IMR-90 (cell line): ENCODE results near the gene DCTN5. TPM values are rescaled to one million over a fixed set of nuclear protein-coding genes. Genes with fewer than 3 reads are reported as not detected.
"Not testable (repeated sequence)": the region's sequence is repeated elsewhere in the genome, so short reads cannot be mapped to it uniquely, and the experiment has no call there.

Source experiments
- ATAC-seq: fragments of 200-7000 bp; cut with Tn5 transposase; 2 replicates; pipeline ENCODE4 v1.9.1; 2020; ENCODE audit warnings: low read depth, mild to moderate bottlenecking, moderate library complexity
- BruUV-seq: library from RNA; stranded (reverse); fragments of 400-500 nt; replicated peaks from 2 replicates; lab custom pipeline; 2021; lab: Mats Ljungman, UMichigan
- CTCF ChIA-PET: fragments of 300-600 bp; formaldehyde crosslinking; extraction: SDS; loops from one replicate; lab custom pipeline; 2021; ENCODE audit warnings: antibody characterized with exemption; lab: Yijun Ruan, JAX
- POLR2A ChIA-PET: fragments of 300-600 bp; sonication (Branson Sonifier 250); formaldehyde crosslinking; loops from one replicate; lab custom pipeline; 2022; ENCODE audit warnings: antibody characterized with exemption; ENCODE audit not compliant: unreplicated experiment; lab: Charles Lee
- DNase-seq: peaks from one replicate; pipeline ENCODE4 v3.0.0; 2013
- H2AFZ ChIP-seq: replicated peaks from 2 replicates; pipeline ENCODE3; 2013; ENCODE audit warnings: low read length, mild to moderate bottlenecking; ENCODE audit not compliant: poor library complexity
- H2AK5ac ChIP-seq: 2 replicates; pipeline ENCODE4 v1.6.1; 2013; ENCODE audit warnings: low read depth, low read length, inconsistent platforms
- H2AK9ac ChIP-seq: replicated peaks from 2 replicates; pipeline ENCODE3; 2013; ENCODE audit warnings: mild to moderate bottlenecking, low read depth, low read length, moderate library complexity; ENCODE audit not compliant: poor library complexity
- H2BK120ac ChIP-seq: 2 replicates; pipeline ENCODE4 v1.6.1; 2013; ENCODE audit warnings: low read depth, low read length, inconsistent platforms
- H2BK15ac ChIP-seq: 3 replicates; pipeline ENCODE4 v1.6.1; 2013; ENCODE audit warnings: low read depth, low read length, inconsistent platforms
- H2BK20ac ChIP-seq: 2 replicates; pipeline ENCODE4 v1.6.1; 2013; ENCODE audit warnings: low read depth, mild to moderate bottlenecking, inconsistent platforms, low read length, moderate library complexity
- H2BK5ac ChIP-seq: 2 replicates; pipeline ENCODE4 v1.6.1; 2013; ENCODE audit warnings: mild to moderate bottlenecking, low read depth, low read length, inconsistent platforms; ENCODE audit not compliant: poor library complexity, severe bottlenecking
- H3K14ac ChIP-seq: replicated peaks from 2 replicates; pipeline ENCODE4 v1.6.1; 2013; ENCODE audit warnings: low read depth, low read length, inconsistent platforms
- H3K18ac ChIP-seq: 2 replicates; pipeline ENCODE4 v1.6.1; 2013; ENCODE audit warnings: low read depth, low read length, control low read depth
- H3K23ac ChIP-seq: 2 replicates; pipeline ENCODE4 v1.6.1; 2013; ENCODE audit warnings: low read depth, low read length, inconsistent platforms
- H3K27ac ChIP-seq: 2 replicates; pipeline ENCODE4 v1.5.1; 2013; ENCODE audit warnings: mild to moderate bottlenecking, control low read depth, low read length; ENCODE audit not compliant: insufficient read depth
- H3K27me3 ChIP-seq: 2 replicates; pipeline ENCODE4 v1.6.1; 2013; ENCODE audit warnings: low read length; ENCODE audit not compliant: control insufficient read depth, insufficient read depth
- H3K36me3 ChIP-seq: 2 replicates; pipeline ENCODE4 v1.6.1; 2013; ENCODE audit warnings: low read length, mixed read lengths; ENCODE audit not compliant: control insufficient read depth, insufficient read depth
- H3K4ac ChIP-seq: 2 replicates; pipeline ENCODE4 v1.6.1; 2013; ENCODE audit warnings: low read depth, low read length, inconsistent platforms
- H3K4me1 ChIP-seq: 2 replicates; pipeline ENCODE4 v1.6.1; 2013; ENCODE audit warnings: low read length, mixed read lengths; ENCODE audit not compliant: control insufficient read depth, insufficient read depth
- H3K4me2 ChIP-seq: 2 replicates; pipeline ENCODE4 v1.6.1; 2013; ENCODE audit warnings: low read depth, mild to moderate bottlenecking, control low read depth, low read length, moderate library complexity
- H3K4me3 ChIP-seq: 2 replicates; pipeline ENCODE4 v1.5.1; 2013; ENCODE audit warnings: low read depth, mild to moderate bottlenecking, control low read depth, low read length, moderate library complexity; ENCODE audit not compliant: insufficient read depth
- H3K56ac ChIP-seq: 2 replicates; pipeline ENCODE4 v1.6.1; 2013; ENCODE audit warnings: low read length, inconsistent platforms; ENCODE audit not compliant: insufficient read depth; ENCODE audit errors: extremely low read depth
- H3K79me1 ChIP-seq, 2 experiments: 2 replicates each; pipeline ENCODE4 v1.6.1; 2013; ENCODE audit warnings: low read length in 2 of 2, inconsistent platforms in 1 of 2, low read depth in 1 of 2
- H3K9ac ChIP-seq: 2 replicates; pipeline ENCODE4 v1.6.1; 2013; ENCODE audit warnings: low read depth, low read length, control low read depth
- H3K9me1 ChIP-seq: 2 replicates; pipeline ENCODE4 v1.6.1; 2013; ENCODE audit warnings: low read length, inconsistent platforms; ENCODE audit not compliant: insufficient read depth
- H3K9me3 ChIP-seq: 2 replicates; pipeline ENCODE4 v1.6.1; 2013; ENCODE audit warnings: low read length; ENCODE audit not compliant: control insufficient read depth, insufficient read depth
- H4K20me1 ChIP-seq: 2 replicates; pipeline ENCODE4 v1.6.1; 2013; ENCODE audit warnings: low read length, inconsistent platforms; ENCODE audit not compliant: insufficient read depth
- H4K5ac ChIP-seq: 2 replicates; pipeline ENCODE4 v1.6.1; 2013; ENCODE audit warnings: mild to moderate bottlenecking, low read depth, low read length, control low read depth
- H4K8ac ChIP-seq, 2 experiments: 2 replicates each; pipeline ENCODE4 v1.6.1; 2013; ENCODE audit warnings: low read depth in 2 of 2, low read length in 2 of 2, control low read depth in 1 of 2, inconsistent platforms in 1 of 2
- H4K91ac ChIP-seq: 2 replicates; pipeline ENCODE4 v1.6.1; 2013; ENCODE audit warnings: low read depth, low read length, inconsistent platforms; ENCODE audit not compliant: insufficient read depth
- CEBPB ChIP-seq: IDR thresholded peaks from 2 replicates; pipeline ENCODE4 v1.6.1; 2012; ENCODE audit warnings: low read depth, low read length, improper control_type of control experiment
- FOS ChIP-seq: fragments of 150-350 bp; IDR thresholded peaks from 2 replicates; pipeline ENCODE4 v1.6.1; 2016; ENCODE audit warnings: low read depth, low read length
- MAZ ChIP-seq: IDR thresholded peaks from 2 replicates; pipeline ENCODE4 v1.6.1; 2012; ENCODE audit warnings: low read depth, mild to moderate bottlenecking, low read length, improper control_type of control experiment, moderate library complexity, borderline replicate concordance
- NFE2L2 ChIP-seq: fragments of 150-350 bp; IDR thresholded peaks from 2 replicates; pipeline ENCODE4 v1.6.1; 2016; ENCODE audit warnings: low read depth, mild to moderate bottlenecking, low read length
- RAD21 ChIP-seq: IDR thresholded peaks from 2 replicates; pipeline ENCODE4 v1.6.1; 2012; ENCODE audit warnings: low read length, improper control_type of control experiment
- SMC3 ChIP-seq: fragments of 150-350 bp; IDR thresholded peaks from 2 replicates; pipeline ENCODE4 v1.6.1; 2016; ENCODE audit warnings: low read depth, mild to moderate bottlenecking, antibody characterized with exemption, low read length, moderate library complexity
- WGBS, 2 experiments: methylation state at CpG; one replicate each; pipeline versions ENCODE4 v1.1.5 to v1.1.7; 2013; ENCODE audit warnings: missing lambda C conversion rate in 2 of 2; ENCODE audit not compliant: insufficient read length in 1 of 2; ENCODE audit errors: extremely low coverage in 2 of 2; 5-methylcytosine and 5-hydroxymethylcytosine counted together
- dilution Hi-C: fragments of 300-500 bp; cut with HindIII; formaldehyde crosslinking; loops from one replicate; pipeline ENCODE4 v1.14.3; 2018; ENCODE audit warnings: low sequenced_read_pairs; ENCODE audit not compliant: unreplicated experiment
- in situ Hi-C: fragments of 300-500 bp; cut with MboI; formaldehyde crosslinking; loops from 3 replicates; pipeline ENCODE4 v1.14.3; 2019; ENCODE audit warnings: low sequenced_read_pairs, inconsistent platforms, mixed read lengths
- intact Hi-C: fragments of 100-400 bp; cut with micrococcal nuclease; formaldehyde crosslinking; loops from 2 replicates; pipeline ENCODE4 v1.10.0; 2022
- polyA plus RNA-seq, 3 experiments: library from polyadenylated mRNA; depleted of rRNA; stranded (reverse); fragments of >200 nt; gene quantifications; 2 replicates each; pipeline ENCODE4 v1.2.3, GENCODE V29; 2012; ENCODE audit warnings: low replicate concordance in 1 of 3
- total RNA-seq: library from RNA; depleted of rRNA; stranded (reverse); fragments of >200 nt; gene quantifications from 2 replicates; pipeline ENCODE4 v1.2.3, GENCODE V29; 2012
- TF ChIP-seq, protein P1 (sequence below): fragments of 150-350 bp; IDR thresholded peaks from 2 replicates; pipeline ENCODE4 v1.6.1; 2016; ENCODE audit warnings: low read depth, mild to moderate bottlenecking, low read length, moderate library complexity, borderline replicate concordance

The DCTN5 gene
- total and polyA plus RNA-seq, 2 of the 4 experiments (the other 2 are of a cell fraction) = 49.6 to 111 TPM

DNA sequence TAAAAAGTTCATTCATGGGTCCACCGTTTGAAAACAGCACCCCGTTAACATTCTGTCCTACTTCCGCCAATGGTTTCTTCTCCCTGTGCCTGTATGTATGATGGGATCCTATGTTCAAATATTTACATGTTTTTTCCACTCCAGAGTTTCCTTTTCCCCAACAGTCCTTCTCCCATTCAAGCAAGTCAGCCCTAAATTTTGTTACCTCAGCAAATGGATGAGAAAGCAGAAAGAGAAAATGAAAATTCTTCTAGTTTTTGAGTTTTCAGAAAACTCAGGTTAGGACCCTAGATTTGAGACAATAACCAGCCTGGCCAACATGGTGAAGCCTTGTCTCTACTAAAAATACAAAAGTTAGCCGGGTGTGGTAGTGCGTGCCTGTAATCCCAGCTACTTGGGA lies 75.2 kb downstream of the DCTN5 start:
- no peak overlapping the region for H2BK20ac ChIP-seq
- H3K18ac ChIP-seq = no peak overlapping the region
- no peaks in the 10 kb centered on the region for H3K9me1 ChIP-seq
- H2BK15ac ChIP-seq = no peak overlapping the region
- no peak overlapping the region for H2AFZ ChIP-seq
- H3K56ac ChIP-seq = no peak overlapping the region
- H3K23ac ChIP-seq = no peak overlapping the region
- H3K4me1 ChIP-seq = no peaks in the 10 kb centered on the region
- no peak overlapping the region for H3K4ac ChIP-seq
- no peak overlapping the region for H2AK9ac ChIP-seq
- no peak overlapping the region for H4K5ac ChIP-seq
- H3K4me3 ChIP-seq = no peak overlapping the region
- no peaks in the 10 kb centered on the region for H4K20me1 ChIP-seq
- H2AK5ac ChIP-seq = no peak overlapping the region
- H3K27me3 ChIP-seq = peaks cover 21% of the 10 kb centered on the region
- no CpG with 5 or more reads among the region's 5 CpGs for WGBS, 2 experiments
- TF ChIP-seq FOS (no peak), CEBPB (no peak), SMC3 (no peak), NFE2L2 (no peak), RAD21 (no peak), MAZ (no peak)
- TF ChIP-seq, protein P1, sequence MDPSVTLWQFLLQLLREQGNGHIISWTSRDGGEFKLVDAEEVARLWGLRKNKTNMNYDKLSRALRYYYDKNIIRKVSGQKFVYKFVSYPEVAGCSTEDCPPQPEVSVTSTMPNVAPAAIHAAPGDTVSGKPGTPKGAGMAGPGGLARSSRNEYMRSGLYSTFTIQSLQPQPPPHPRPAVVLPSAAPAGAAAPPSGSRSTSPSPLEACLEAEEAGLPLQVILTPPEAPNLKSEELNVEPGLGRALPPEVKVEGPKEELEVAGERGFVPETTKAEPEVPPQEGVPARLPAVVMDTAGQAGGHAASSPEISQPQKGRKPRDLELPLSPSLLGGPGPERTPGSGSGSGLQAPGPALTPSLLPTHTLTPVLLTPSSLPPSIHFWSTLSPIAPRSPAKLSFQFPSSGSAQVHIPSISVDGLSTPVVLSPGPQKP = no peak
- in situ Hi-C loops = no loop called here
- no peaks in the 10 kb centered on the region for H3K79me1 ChIP-seq
- no peaks in the 10 kb centered on the region for H3K9me3 ChIP-seq
- ATAC-seq = no peak
- H3K27ac ChIP-seq = no peak overlapping the region
- DNase-seq = no peak
- no peak overlapping the region for H4K91ac ChIP-seq
- H3K4me2 ChIP-seq = no peak overlapping the region
- no TSS peak for BruUV-seq
- POLR2A ChIA-PET = no interaction called here
- CTCF ChIA-PET = no interaction called here
- no peak overlapping the region for H2BK120ac ChIP-seq
- intact Hi-C loops = no loop called here
- no peak overlapping the region for H3K9ac ChIP-seq
- no peak overlapping the region for H3K14ac ChIP-seq
- no peaks in the 10 kb centered on the region for H3K36me3 ChIP-seq
- H4K8ac ChIP-seq = no peak overlapping the region
- dilution Hi-C loops = no loop called here
- H2BK5ac ChIP-seq = no peak overlapping the region

DNA sequence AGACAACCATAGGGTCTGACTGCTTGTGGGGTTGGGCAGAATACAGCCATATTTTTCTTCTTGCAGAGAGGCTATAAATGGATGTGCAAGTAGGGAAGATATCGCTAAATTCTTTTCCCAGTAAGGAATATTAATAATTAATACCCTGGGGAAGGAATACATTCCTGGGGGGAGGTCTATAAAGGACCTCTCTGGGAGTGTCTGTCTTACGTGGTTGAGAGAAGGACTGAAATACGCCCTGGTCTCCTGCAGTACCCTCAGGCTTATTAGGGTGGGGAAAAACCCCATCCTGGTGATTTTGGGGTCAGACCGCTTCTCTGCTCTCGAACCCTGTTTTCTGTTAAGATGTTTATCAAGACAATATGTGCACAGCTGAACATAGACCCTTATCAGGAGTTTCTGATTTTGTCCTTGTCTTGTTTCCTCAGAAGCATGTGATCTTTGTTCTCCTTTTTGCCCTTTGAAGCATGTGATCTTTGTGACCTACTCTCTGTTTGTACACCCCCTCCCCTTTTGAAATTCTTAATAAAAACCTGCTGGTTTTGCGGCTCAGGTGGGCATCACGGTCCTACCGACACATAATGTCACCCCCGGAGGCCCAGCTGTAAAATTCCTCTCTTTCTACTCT lies 81.5 kb downstream of the DCTN5 start:
- BruUV-seq, H2BK120ac ChIP-seq, H3K79me1 ChIP-seq, H3K4me2 ChIP-seq, ATAC-seq, H3K4me3 ChIP-seq, H2AFZ ChIP-seq, H3K18ac ChIP-seq, H3K14ac ChIP-seq, DNase-seq, H3K4me1 ChIP-seq, H4K5ac ChIP-seq, H2BK20ac ChIP-seq, H2BK15ac ChIP-seq, H4K20me1 ChIP-seq, POLR2A ChIA-PET, H3K27me3 ChIP-seq, H2AK9ac ChIP-seq, dilution Hi-C loops, in situ Hi-C loops, H3K23ac ChIP-seq, H3K27ac ChIP-seq, H4K91ac ChIP-seq, H2BK5ac ChIP-seq, H3K56ac ChIP-seq, H3K36me3 ChIP-seq, CTCF ChIA-PET, H3K9me3 ChIP-seq, intact Hi-C loops, H3K4ac ChIP-seq, H4K8ac ChIP-seq, H3K9me1 ChIP-seq, H2AK5ac ChIP-seq, H3K9ac ChIP-seq: not testable (repeated sequence)
- WGBS, 2 experiments = no CpG with 5 or more reads among the region's 9 CpGs
